GM23248 (cell line): ENCODE measurements around the gene JMJD7. TPM values are rescaled to one million over a fixed set of nuclear protein-coding genes. Genes with fewer than 3 reads are reported as not detected.

Source experiments
- DNase-seq: peaks from one replicate; pipeline ENCODE4 v3.0.0-alpha.2; 2015
- H2AFZ ChIP-seq: fragments of 200-600 bp; sonication (generic); 2 replicates; pipeline ENCODE4 v1.6.1; 2016; ENCODE audit warnings: antibody characterized with exemption
- H3F3A ChIP-seq: fragments of 200-600 bp; sonication (generic); 2 replicates; pipeline ENCODE4 v1.6.1; 2016; ENCODE audit warnings: mild to moderate bottlenecking, antibody characterized with exemption, mixed run types; ENCODE audit not compliant: insufficient read depth
- H3K27ac ChIP-seq: fragments of 200-600 bp; sonication (generic); 2 replicates; pipeline ENCODE4 v1.5.1; 2016; ENCODE audit warnings: mild to moderate bottlenecking
- H3K27me3 ChIP-seq: fragments of 200-600 bp; sonication (generic); replicated peaks from 2 replicates; pipeline ENCODE4 v1.6.1; 2016; ENCODE audit warnings: mild to moderate bottlenecking; ENCODE audit not compliant: insufficient read depth
- H3K36me3 ChIP-seq: fragments of 200-600 bp; sonication (generic); 2 replicates; pipeline ENCODE4 v1.6.1; 2016; ENCODE audit warnings: low read depth, mild to moderate bottlenecking
- H3K4me1 ChIP-seq: fragments of 200-600 bp; sonication (generic); 2 replicates; pipeline ENCODE4 v1.6.1; 2016; ENCODE audit warnings: mild to moderate bottlenecking; ENCODE audit not compliant: insufficient read depth
- H3K4me2 ChIP-seq: fragments of 200-600 bp; sonication (generic); one replicate; pipeline ENCODE4 v1.6.1; 2016; ENCODE audit warnings: mild to moderate bottlenecking; ENCODE audit not compliant: unreplicated experiment
- H3K4me3 ChIP-seq: fragments of 200-600 bp; sonication (generic); 2 replicates; pipeline ENCODE4 v1.5.1; 2016; ENCODE audit warnings: mild to moderate bottlenecking
- H3K79me2 ChIP-seq: fragments of 200-600 bp; sonication (generic); 2 replicates; pipeline ENCODE4 v1.6.1; 2016; ENCODE audit warnings: mild to moderate bottlenecking; ENCODE audit not compliant: insufficient read depth
- H3K9ac ChIP-seq: fragments of 200-600 bp; sonication (generic); 2 replicates; pipeline ENCODE4 v1.6.1; 2016; ENCODE audit warnings: mild to moderate bottlenecking
- H3K9me2 ChIP-seq: fragments of 200-600 bp; sonication (generic); 2 replicates; pipeline ENCODE4 v1.6.1; 2016; ENCODE audit warnings: mixed run types, mild to moderate bottlenecking, moderate library complexity; ENCODE audit not compliant: insufficient read depth
- H3K9me3 ChIP-seq: fragments of 200-600 bp; sonication (generic); one replicate; pipeline ENCODE4 v1.6.1; 2017; ENCODE audit warnings: low read depth
- H4K20me1 ChIP-seq: fragments of 200-600 bp; sonication (generic); 2 replicates; pipeline ENCODE4 v1.6.0; 2016; ENCODE audit not compliant: insufficient read depth
- EZH2 ChIP-seq: fragments of 200-600 bp; sonication (generic); IDR thresholded peaks from 2 replicates; pipeline ENCODE4 v1.6.1; 2018; ENCODE audit warnings: antibody characterized with exemption, mild to moderate bottlenecking; ENCODE audit not compliant: insufficient read depth, poor library complexity, severe bottlenecking
- EZH2phosphoT487 ChIP-seq: fragments of 200-600 bp; sonication (generic); IDR thresholded peaks from 2 replicates; pipeline ENCODE4 v1.6.1; 2018; ENCODE audit warnings: antibody characterized with exemption, moderate library complexity, mild to moderate bottlenecking, low read depth; ENCODE audit not compliant: insufficient read depth
- WGBS, 2 experiments: methylation state at CpG; one replicate each; pipeline ENCODE4 v1.1.6; 2015 to 2017; ENCODE audit warnings: low lambda C conversion rate in 2 of 2, low coverage in 1 of 2; ENCODE audit errors: missing lambda C conversion rate in 2 of 2; 5-methylcytosine and 5-hydroxymethylcytosine counted together
- in situ Hi-C: fragments of 300-500 bp; cut with MboI; formaldehyde crosslinking; loops from 2 replicates; pipeline ENCODE4 v1.15.0; 2020
- polyA plus RNA-seq: library from polyadenylated mRNA; unstranded; fragments of >200 nt; fragmentation: Nextera tagmentation; extraction: Ambion mirVana; gene quantifications from 2 replicates; pipeline ENCODE4 v1.2.1, GENCODE V29; 2016
- total RNA-seq: library from RNA; depleted of rRNA; stranded (reverse); fragments of >200 nt; shearing (Covaris generic); gene quantifications from 2 replicates; pipeline ENCODE4 v1.2.3, GENCODE V29; 2014

The JMJD7 gene
- total and polyA plus RNA-seq, 2 experiments from 2014 or later, result 3.5 to 11.7 TPM

DNA sequence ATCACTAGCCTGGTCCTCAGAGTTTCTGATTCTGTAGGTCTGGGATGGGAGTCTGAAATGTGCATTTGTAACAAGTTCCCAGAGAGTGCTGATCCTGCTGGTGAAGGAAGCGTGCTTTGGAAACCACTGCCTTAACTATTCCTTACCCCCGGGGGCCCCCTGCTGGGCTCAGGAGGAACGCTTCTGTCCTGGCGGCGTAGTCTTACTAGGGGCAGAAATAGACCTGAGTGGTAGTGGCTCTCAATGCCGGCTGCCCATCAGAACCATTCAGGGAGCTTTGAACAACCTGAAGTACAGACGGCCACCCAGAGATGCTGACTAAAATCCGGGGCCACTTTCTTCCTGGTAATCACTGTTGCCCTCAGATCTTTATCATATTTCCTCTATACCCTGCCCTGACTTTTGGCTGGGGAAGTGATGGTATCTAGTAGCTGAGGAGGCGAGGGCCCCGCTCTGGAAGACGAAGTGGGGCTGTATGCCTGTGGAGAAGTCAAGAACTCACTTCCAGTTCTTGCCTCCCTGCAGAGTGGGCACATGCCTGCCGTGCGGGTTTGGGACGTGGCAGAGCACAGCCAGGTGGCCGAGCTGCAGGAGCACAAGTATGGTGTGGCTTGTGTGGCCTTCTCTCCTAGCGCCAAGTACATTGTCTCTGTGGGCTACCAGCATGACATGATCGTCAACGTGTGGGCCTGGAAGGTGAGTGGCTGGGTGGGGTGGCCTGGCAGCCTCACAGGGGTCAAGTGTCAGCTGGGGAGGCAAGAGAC lies 16.3 kb upstream of the JMJD7 start:
- TF ChIP-seq EZH2phosphoT487, result no peak
- no peak for TF ChIP-seq EZH2
- Histone ChIP-seq H3K4me1 (peaks cover 10% of the 10 kb centered on the region), H3F3A (no peaks in the 10 kb centered on the region), H3K27ac (no peak overlapping the region), H3K4me3 (no peak overlapping the region), H3K36me3 (no peaks in the 10 kb centered on the region), H4K20me1 (no peaks in the 10 kb centered on the region), H3K9ac (no peak overlapping the region), H3K79me2 (peaks cover 8% of the 10 kb centered on the region; the same call in 1 of the 2 replicates), H3K4me2 (no peak overlapping the region), H3K9me2 (no peaks in the 10 kb centered on the region), H2AFZ (no peak overlapping the region), H3K9me3 (no peaks in the 10 kb centered on the region), H3K27me3 (no peaks in the 10 kb centered on the region)
- in situ Hi-C loops, result no loop called here
- WGBS, 2 experiments, result 52% methylated on average over 18 of the region's 18 CpGs
- DNase-seq, result peak; percentile 91

DNA sequence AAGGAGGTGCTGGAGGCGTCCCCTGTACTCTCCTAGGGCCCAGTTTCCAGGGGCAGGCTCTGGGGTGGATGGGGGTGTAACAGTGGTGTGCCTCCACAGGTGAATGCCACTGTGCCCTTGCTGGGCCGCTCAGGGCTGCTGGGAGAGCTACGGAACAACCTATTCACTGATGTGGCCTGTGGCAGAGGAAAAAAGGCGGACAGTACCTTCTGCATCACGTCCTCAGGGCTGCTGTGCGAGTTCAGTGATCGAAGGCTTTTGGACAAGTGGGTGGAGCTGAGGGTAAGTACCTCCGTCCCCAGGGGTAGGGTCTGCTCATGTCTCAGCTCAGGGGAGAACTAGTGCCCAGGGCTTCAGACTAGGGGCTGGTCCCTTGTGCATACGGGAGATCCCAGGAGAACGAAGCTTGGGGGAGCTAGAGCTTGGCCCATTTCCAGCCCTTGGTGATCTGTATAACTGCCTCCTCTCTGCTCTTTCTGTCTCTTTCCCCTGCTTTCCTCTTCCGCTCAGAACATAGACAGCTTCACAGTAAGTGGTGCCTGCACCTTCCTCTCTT lies 15.0 kb upstream of the JMJD7 start:
- Histone ChIP-seq H2AFZ (no peak overlapping the region), H3K4me2 (no peak overlapping the region), H3K9ac (no peak overlapping the region), H3K27me3 (no peaks in the 10 kb centered on the region), H4K20me1 (no peaks in the 10 kb centered on the region), H3K79me2 (peaks cover 4% of the 10 kb centered on the region; the same call in 1 of the 2 replicates), H3K9me2 (no peaks in the 10 kb centered on the region), H3K9me3 (no peaks in the 10 kb centered on the region), H3F3A (no peaks in the 10 kb centered on the region), H3K36me3 (no peaks in the 10 kb centered on the region), H3K4me1 (peaks cover 10% of the 10 kb centered on the region), H3K27ac (no peak overlapping the region), H3K4me3 (no peak overlapping the region)
- no peak for DNase-seq
- 90 to 91% methylated on average over 11 of the region's 11 CpGs for WGBS, 2 experiments
- in situ Hi-C loops, result no loop called here
- no peak for TF ChIP-seq EZH2phosphoT487
- TF ChIP-seq EZH2, result no peak

DNA sequence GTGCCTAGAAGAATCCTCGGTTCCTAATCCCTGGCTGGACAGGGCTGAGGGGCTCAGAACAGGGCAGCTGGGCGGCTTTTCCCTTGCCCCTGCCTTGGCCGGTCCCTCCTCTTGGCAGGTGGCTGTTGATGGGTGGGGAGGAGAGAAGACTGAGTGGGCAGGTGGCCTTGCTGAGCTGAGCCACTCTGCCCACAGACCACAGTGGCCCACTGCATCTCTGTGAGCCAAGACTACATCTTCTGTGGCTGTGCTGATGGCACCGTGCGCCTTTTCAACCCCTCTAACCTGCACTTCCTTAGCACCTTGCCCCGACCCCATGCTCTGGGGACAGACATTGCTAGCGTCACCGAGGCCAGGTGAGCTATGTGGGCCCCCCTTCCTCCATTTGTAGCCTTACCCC lies 14.5 kb upstream of the JMJD7 start:
- in situ Hi-C loops, result no loop called here
- Histone ChIP-seq H2AFZ (no peak overlapping the region), H3K4me3 (no peak overlapping the region), H3K27ac (no peak overlapping the region), H3K36me3 (no peaks in the 10 kb centered on the region; the same call in 1 of the 2 replicates), H3K79me2 (peaks cover 4% of the 10 kb centered on the region; the same call in 1 of the 2 replicates), H3K9ac (no peak overlapping the region), H3K27me3 (no peaks in the 10 kb centered on the region), H3K9me3 (no peaks in the 10 kb centered on the region), H4K20me1 (no peaks in the 10 kb centered on the region), H3K4me2 (no peak overlapping the region), H3F3A (no peaks in the 10 kb centered on the region), H3K4me1 (peaks cover 10% of the 10 kb centered on the region), H3K9me2 (no peaks in the 10 kb centered on the region)
- TF ChIP-seq EZH2, result no peak
- no peak for TF ChIP-seq EZH2phosphoT487
- 85 to 90% methylated on average over 8 of the region's 8 CpGs for WGBS, 2 experiments
- no peak for DNase-seq

DNA sequence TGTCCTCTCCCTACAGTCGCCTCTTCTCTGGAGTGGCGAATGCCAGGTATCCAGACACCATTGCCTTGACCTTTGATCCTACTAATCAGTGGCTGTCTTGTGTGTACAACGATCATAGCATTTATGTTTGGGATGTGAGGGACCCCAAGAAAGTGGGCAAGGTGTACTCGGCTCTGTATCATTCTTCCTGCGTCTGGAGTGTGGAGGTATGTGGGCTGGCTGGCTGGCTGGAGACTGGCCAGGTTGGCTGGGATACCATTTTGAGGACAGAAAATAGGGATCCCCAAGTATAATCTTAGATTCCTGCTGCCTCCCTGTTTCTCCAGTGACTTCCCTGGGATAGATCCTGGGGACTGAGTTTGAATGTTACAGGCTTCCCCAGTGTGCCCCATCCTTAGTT lies 13.4 kb upstream of the JMJD7 start:
- Histone ChIP-seq H3K27me3 (no peaks in the 10 kb centered on the region), H3K4me3 (no peak overlapping the region), H3K9me2 (no peaks in the 10 kb centered on the region), H4K20me1 (no peaks in the 10 kb centered on the region), H3K9me3 (no peaks in the 10 kb centered on the region), H3K4me1 (peaks cover under 1% of the 10 kb centered on the region), H2AFZ (no peak overlapping the region), H3K9ac (no peak overlapping the region), H3K36me3 (no peaks in the 10 kb centered on the region; the same call in 1 of the 2 replicates), H3K79me2 (no peaks in the 10 kb centered on the region; the same call in 1 of the 2 replicates), H3K4me2 (no peak overlapping the region), H3K27ac (no peak overlapping the region), H3F3A (no peaks in the 10 kb centered on the region)
- 80 to 83% methylated on average over 5 of the region's 5 CpGs for WGBS, 2 experiments
- no peak for TF ChIP-seq EZH2phosphoT487
- no peak for TF ChIP-seq EZH2
- in situ Hi-C loops, result no loop called here
- no peak for DNase-seq
